HG03139 (cell line): ENCODE results near the gene CXXC4.
A peak's percentile ranks its signal among the peaks of the same experiment; 100 is the strongest.

Experiments used
- ATAC-seq: cut with Tn5 transposase; IDR thresholded peaks from one replicate; pipeline ENCODE4 v1.9.1; 2021; ENCODE audit not compliant: unreplicated experiment

Gene CXXC4

DNA sequence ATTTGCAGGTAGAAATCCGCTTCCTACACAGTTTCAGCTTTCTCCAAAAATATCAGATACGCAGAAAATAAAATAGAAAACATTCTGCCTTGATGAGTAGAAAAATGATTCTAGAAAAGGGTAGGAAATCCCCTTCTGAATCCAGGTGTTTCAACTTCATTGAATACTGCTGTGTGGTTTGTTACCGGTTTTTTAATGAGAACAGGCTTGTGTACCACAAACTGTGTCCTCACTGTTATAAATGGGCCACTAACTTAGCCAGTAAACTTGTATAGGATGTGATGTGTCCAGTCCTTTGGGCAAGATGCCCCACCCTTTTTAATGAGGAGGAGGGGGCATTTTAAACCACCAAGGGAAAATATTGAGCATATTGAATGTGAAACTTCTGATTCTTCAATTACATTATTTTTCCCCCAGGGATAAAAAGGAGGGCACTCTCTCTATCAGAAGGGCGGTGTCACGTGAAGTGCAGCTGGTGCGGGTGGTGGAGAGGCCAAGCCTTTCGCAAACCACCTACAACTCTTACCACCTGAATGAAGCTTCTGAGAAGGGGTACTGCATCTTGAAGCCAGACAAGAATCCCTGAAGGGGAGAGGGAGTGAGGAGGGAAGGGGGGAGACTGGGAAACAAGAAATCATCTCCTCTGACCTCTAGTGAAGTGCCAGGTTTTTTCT is 4.5 kb downstream of the CXXC4 start:
- peak; percentile 32 for ATAC-seq

- ATAC-seq = no peak
These were observed 5.0 kb downstream of the CXXC4 start for GRCh38 chr4:104489731-104490095.

GRCh38 chr4:104488151-104488550 is 6.5 kb downstream of the CXXC4 start:
- no peak for ATAC-seq

DNA sequence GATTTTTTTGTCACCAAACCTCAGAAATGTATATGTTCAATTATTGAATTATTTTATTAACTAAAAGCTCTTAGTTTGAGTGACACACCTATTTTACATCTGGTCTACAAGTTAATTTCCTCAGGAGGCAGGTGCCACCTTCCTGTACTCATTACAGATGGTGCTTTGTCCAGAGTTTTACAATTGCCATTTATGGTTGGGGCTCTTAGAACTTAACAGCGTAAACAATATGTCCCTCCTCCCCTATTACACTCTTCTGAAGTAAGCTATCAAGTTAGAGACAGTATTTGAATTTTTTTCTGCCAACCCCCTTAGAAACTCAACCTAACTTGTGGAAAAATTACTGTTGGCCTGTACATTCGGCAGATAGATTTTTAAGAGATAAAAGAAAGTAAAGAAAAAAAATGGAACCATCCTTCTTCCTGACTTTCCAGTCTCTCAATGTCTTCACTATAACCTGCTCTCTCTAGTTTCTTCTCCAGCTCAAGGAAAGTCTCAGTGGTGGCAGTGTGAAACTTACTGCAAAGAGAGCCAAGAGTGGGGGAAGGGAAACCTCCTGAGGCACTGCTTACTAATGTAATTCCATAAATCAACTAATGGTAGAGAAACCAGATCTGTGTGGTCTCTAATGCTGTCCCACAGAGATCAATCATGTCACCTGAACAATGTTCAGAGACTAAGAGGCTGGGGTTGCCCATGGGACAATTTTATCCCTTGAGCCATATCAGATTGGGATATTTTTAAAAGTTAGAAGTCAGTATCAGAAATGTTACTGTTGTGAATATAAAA is 7.8 kb downstream of the CXXC4 start:
- no peak for ATAC-seq

DNA sequence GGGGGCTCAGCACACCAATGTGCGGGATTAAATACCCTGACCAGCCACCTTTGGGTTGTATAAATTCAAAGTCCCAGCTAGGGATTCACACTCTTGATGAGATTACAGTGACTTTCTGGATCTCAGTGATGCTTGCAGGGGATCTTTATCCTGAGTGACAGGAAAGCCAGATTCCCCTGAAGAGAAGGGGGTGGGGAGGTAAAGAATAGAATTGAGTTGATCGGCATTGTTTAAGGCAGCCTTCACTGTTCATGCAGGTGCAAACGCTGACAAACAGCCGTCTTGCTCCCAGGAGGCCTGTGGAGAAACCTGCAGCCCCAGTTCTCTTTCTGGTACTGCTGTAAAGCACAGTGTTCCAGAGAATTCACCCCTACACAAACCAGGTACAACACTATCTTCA is 19.0 kb downstream of the CXXC4 start:
- ATAC-seq = no peak

DNA sequence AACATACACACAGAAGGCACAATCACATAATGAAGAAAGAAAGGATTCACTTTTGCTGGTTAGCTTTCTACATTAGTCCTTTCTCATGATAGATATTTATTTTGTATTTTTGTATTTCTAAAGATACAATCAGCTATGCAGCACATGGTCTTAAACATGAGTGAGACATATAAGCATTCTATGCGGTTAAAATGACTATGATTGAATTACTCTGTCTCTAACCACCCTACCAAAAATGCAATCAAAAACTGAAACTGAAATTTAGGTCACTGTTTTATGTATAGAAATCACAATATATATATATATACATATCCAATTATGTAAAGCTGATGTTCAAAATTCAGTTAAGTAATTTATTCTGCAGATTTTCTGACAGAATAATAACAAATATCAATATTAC is 21.9 kb downstream of the CXXC4 start:
- no peak for ATAC-seq

DNA sequence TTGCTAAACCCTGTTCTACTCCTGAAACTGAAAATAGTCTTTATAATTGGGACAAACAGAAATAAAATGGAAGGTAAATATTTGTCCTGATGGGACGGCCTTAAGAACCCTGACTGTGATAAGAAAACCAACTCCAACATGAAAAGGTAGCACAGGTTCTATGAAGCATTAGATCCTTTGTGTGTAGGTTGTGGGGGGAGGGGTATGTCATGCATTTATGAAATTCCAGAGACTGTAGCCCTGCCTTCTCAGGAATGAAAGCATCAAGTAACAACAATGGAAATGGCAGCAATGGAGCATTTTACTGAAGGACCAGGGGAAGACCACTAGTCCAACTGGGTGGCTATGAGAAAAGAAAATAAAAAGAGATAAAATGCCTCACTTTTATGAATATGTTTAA is 23.9 kb downstream of the CXXC4 start:
- no peak for ATAC-seq

DNA sequence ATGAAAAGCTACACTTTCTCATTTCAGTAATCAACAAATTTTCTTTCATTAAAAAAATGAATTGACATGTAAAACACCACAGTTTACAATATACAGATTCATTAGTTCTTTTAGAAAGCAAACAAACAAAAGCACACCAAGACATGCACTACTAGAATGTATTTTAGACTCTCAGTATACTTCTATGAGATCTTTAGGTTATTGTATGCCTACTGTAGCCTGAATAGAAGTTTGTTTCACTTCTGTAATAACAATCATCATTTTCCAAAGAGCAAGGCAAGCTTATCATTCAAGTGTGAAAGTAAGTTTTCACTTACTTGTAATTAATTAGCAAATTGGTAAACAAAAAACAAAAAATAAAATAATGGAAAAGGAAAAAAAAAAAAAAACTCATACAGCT is 24.9 kb downstream of the CXXC4 start:
- no peak for ATAC-seq

DNA sequence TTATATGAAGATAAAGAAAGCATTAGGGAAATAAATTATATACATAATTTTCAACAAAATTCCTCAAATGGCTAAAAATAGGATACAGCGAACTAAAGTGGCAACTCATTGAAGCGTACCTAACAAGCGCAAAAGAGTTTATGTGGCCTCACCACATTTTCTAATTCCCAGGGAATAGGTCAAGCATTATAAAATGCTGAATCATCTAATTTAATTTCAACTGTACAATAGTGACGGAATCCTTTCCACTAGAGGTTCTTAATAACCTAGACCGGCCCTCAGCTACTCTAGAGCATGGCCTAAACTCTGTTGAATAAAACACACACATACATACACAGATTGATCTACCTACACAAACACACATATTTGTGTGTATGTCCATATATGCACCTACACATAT is 29.1 kb downstream of the CXXC4 start:
- ATAC-seq = no peak

- ATAC-seq = no peak
These were observed 29.5 kb downstream of the CXXC4 start for GRCh38 chr4:104465201-104465600.

DNA sequence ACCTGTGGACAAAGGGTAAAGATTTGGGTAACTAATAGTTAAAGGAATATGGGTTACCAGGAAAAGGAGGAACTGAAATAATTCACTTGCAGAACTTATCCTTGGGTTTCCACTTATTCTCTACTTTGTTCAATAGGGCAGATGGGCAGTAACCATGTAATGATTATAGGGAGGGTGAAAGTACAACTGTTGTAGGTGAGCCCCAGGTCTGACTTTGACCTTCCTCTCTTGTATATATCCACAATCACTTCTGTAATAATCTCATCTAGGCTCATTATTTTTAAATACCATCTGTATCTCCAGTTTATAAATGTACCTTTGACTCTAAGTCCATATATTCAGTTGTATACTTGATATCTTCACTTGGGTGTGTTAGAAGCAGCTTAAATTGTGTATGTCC is 32.1 kb downstream of the CXXC4 start:
- ATAC-seq = no peak

GRCh38 chr4:104457308-104457981 is 37.2 kb downstream of the CXXC4 start:
- no peak for ATAC-seq

DNA sequence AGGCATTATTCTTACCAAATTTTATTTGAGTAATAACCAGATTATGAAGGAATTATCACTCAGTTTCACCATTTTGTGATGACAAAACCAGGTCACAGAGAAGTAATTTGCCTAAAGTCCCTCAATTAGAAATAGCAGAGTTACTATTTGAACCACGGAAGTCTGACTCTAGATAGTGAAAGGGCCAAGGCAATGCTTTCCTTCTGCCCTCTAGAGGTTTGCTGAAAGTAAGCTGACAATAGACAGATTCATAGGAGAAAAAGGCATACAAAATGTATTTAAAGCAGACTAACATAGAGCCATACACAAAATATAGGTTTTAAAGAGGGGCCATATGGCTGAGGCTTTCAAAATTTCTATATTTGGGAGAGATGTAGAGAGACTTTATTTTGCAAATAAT is 43.1 kb downstream of the CXXC4 start:
- ATAC-seq = no peak

DNA sequence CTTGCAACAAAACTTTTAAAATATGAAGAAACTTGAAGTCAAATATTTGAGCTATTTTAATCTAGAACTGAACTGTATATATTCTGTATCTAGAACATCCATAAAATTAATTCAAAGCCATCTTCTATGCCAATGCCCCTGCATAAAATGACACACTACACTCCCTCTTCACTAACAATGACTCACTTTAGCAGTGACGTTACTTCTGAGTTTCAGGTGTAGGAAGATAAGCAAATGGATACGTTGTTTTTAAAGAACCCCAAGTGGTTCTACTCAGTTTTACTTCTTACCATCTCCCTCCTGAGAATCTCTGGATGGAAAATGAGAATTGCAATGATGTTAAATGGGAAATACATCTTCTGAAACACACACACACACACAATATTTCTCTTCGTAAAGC is 45.2 kb downstream of the CXXC4 start:
- no peak for ATAC-seq

- no peak for ATAC-seq
These were observed 47.4 kb downstream of the CXXC4 start for GRCh38 chr4:104447294-104447693.

DNA sequence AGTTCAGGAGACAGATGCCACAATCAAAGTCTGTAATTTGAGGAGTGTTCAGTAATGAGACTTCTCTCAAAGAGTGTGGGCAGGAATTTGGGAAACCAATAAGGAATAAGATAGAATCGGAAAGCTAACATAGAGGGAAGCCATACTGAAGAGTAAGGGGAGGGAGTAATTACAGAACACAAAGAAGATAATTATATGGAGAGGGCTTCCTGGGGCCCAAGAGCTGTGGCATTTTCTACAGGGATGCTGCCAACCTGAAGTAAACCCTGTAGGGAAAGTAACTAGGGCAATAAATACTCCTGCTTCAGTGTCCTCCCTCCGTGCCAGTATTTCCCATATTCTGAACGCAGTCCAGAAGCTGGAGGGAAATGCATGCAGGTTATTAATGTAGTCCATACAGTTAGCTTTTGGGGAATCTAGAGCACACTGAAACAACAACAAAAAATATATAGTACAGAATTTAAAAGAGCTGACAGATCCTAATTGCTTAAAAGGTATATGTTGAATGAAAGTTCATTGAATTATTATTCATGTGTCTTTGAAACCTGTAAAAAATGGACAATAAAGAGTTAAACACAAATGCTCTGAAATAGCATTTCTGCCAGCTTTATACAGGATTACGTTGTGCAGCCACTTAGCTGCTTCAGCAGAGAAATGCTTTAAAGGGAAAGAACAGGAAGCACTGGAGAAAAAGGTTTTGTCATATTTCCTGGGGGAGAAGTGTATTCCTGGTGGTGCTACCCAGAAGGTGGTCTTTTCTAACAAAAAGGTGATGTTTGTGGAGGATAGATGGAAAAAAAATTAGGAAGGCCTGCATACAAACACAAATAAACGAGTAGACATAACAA is 48.0 kb downstream of the CXXC4 start:
- ATAC-seq = no peak

GRCh38 chr4:104444685-104445084 is 50.0 kb downstream of the CXXC4 start:
- ATAC-seq = no peak

- no peak for ATAC-seq
These were observed 58.2 kb downstream of the CXXC4 start for GRCh38 chr4:104436542-104436941.

DNA sequence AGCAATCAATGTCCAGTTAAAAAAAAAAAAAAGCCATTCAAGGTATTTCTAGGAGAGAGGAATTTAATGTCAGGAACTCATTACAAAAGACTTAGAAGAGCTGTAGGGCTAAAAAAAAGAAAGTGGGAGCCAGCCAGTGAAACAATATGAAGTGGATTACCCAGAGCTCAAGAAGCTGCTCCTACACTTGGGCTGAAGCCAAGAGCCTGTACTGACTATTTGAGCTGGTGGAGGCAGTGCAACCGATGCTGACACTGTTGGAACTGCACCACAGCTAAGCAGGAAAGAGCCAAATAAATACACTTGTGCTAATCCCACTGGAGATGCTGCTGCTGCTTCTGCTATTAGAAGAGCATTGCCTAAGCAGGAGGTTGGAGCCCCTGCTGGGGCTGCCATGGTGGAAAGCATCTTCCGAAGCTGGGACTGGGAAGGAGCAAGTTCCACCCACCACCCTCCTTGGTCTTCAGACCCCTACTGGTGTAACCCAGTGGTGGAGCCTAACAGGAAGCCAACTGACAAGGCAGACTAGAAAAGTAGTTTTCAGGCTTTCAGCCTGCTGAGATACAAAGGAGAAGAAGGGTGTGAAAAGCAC is 65.4 kb downstream of the CXXC4 start:
- ATAC-seq = no peak

GRCh38 chr4:104425948-104426347 is 68.7 kb downstream of the CXXC4 start:
- ATAC-seq = no peak

- ATAC-seq = no peak
These were observed 69.7 kb downstream of the CXXC4 start for GRCh38 chr4:104424989-104425388.
